ENCODE results near the gene IFNGR1. TPM values are rescaled to one million over a fixed set of nuclear protein-coding genes. Genes with fewer than 3 reads are reported as not detected.

IFNGR1 gene
- total RNA-seq, 1 experiment from 2014 or later = 58.4 TPM

GRCh38 chr6:137203256-137203655 lies 15.9 kb downstream of the IFNGR1 start:
- no peak for DNase-seq (ENCODE audit: unreplicated experiment)
- intact Hi-C loops (cut with micrococcal nuclease) = no loop called here
- POLR2A ChIA-PET = interaction anchor here (1.1 to 1.5 kb wide), 3 partner anchors 13 to 38 kb away, joined by 3 to 8 read pairs (median 7); no protein-coding TSS in a partner anchor
- BruUV-seq (replicated peaks) = no TSS peak
- Mint-ChIP-seq H3K36me3 (ENCODE audit: insufficient read depth, unreplicated experiment) (peaks cover 94% of the 10 kb centered on the region), H3K4me1 (ENCODE audit: insufficient read depth, unreplicated experiment) (peaks cover 13% of the 10 kb centered on the region), H3K9me3 (ENCODE audit: unreplicated experiment) (peaks cover 6% of the 10 kb centered on the region), H3K4me3 (ENCODE audit: unreplicated experiment) (no peak overlapping the region), H3K27me3 (ENCODE audit: insufficient read depth, unreplicated experiment) (no peaks in the 10 kb centered on the region), H3K27ac (ENCODE audit: low read depth, unreplicated experiment) (no peak overlapping the region)
- TF ChIP-seq, protein P1, sequence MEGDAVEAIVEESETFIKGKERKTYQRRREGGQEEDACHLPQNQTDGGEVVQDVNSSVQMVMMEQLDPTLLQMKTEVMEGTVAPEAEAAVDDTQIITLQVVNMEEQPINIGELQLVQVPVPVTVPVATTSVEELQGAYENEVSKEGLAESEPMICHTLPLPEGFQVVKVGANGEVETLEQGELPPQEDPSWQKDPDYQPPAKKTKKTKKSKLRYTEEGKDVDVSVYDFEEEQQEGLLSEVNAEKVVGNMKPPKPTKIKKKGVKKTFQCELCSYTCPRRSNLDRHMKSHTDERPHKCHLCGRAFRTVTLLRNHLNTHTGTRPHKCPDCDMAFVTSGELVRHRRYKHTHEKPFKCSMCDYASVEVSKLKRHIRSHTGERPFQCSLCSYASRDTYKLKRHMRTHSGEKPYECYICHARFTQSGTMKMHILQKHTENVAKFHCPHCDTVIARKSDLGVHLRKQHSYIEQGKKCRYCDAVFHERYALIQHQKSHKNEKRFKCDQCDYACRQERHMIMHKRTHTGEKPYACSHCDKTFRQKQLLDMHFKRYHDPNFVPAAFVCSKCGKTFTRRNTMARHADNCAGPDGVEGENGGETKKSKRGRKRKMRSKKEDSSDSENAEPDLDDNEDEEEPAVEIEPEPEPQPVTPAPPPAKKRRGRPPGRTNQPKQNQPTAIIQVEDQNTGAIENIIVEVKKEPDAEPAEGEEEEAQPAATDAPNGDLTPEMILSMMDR (IDR thresholded peaks at IDR 0.05; ENCODE audit: unreplicated experiment) = no peak
- CTCF ChIA-PET = interaction anchor here (0.5 to 1.0 kb wide), 4 partner anchors 9 to 111 kb away, joined by 3 to 5 read pairs (median 4); no protein-coding TSS in a partner anchor

GRCh38 chr6:137202078-137202477 lies 17.1 kb downstream of the IFNGR1 start:
- ChIA-PET CTCF (interaction anchor here (0.6 to 2.2 kb wide), 3 partner anchors 36 to 107 kb away, joined by 5 to 8 read pairs (median 6); no protein-coding TSS in a partner anchor), POLR2A (no interaction called here)
- no peak for DNase-seq (ENCODE audit: unreplicated experiment)
- Mint-ChIP-seq H3K4me1 (ENCODE audit: insufficient read depth, unreplicated experiment) (peaks cover 7% of the 10 kb centered on the region), H3K4me3 (ENCODE audit: unreplicated experiment) (no peak overlapping the region), H3K27ac (ENCODE audit: low read depth, unreplicated experiment) (no peak overlapping the region), H3K36me3 (ENCODE audit: insufficient read depth, unreplicated experiment) (peaks cover 94% of the 10 kb centered on the region), H3K27me3 (ENCODE audit: insufficient read depth, unreplicated experiment) (no peaks in the 10 kb centered on the region), H3K9me3 (ENCODE audit: unreplicated experiment) (no peaks in the 10 kb centered on the region)
- no TSS peak for BruUV-seq (replicated peaks)
- intact Hi-C loops (cut with micrococcal nuclease) = no loop called here
- TF ChIP-seq, protein P1 (IDR thresholded peaks at IDR 0.05; ENCODE audit: unreplicated experiment) = no peak

DNA sequence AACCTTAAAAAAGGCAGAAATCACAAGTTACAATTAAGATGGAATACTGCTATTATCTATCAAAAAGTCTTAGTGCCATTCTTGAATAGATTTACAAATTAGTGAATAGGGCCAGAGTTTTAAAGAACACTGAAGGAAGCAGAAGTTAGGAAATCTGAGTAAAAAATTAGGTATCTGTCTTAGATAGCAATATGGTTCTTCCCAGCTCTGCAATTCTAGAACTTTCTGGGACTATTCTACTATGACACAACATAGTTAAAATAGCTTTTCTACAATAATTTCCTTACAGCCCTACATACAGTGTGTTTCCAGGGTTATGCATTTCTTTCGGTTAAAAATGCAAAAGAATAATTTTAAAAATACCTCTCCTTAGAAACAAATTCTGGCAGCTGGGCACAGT lies 18.2 kb downstream of the IFNGR1 start:
- intact Hi-C loops (cut with micrococcal nuclease) = no loop called here
- Mint-ChIP-seq H3K4me1 (ENCODE audit: insufficient read depth, unreplicated experiment) (peaks cover 7% of the 10 kb centered on the region), H3K27ac (ENCODE audit: low read depth, unreplicated experiment) (no peak overlapping the region), H3K27me3 (ENCODE audit: insufficient read depth, unreplicated experiment) (no peaks in the 10 kb centered on the region), H3K4me3 (ENCODE audit: unreplicated experiment) (no peak overlapping the region), H3K9me3 (ENCODE audit: unreplicated experiment) (no peaks in the 10 kb centered on the region), H3K36me3 (ENCODE audit: insufficient read depth, unreplicated experiment) (peaks cover 94% of the 10 kb centered on the region)
- CTCF ChIA-PET = interaction anchor here (1.1 to 2.2 kb wide), 4 partner anchors 13 to 106 kb away, joined by 3 to 8 read pairs (median 5); no protein-coding TSS in a partner anchor
- TF ChIP-seq, protein P1 (IDR thresholded peaks at IDR 0.05; ENCODE audit: unreplicated experiment) = no peak
- no peak for DNase-seq (ENCODE audit: unreplicated experiment)
- no TSS peak for BruUV-seq (replicated peaks)
- POLR2A ChIA-PET = interaction anchor here (0.6 kb wide), 1 partner anchor 17 kb away, joined by 3 read pairs; no protein-coding TSS in a partner anchor

GRCh38 chr6:137200288-137200687 lies 18.9 kb downstream of the IFNGR1 start:
- POLR2A ChIA-PET = interaction anchor here (0.6 kb wide), 1 partner anchor 18 kb away, joined by 3 read pairs; no protein-coding TSS in a partner anchor
- intact Hi-C loops (cut with micrococcal nuclease) = no loop called here
- CTCF ChIA-PET = interaction anchor here (2.2 kb wide), 1 partner anchor 34 kb away, joined by 8 read pairs; no protein-coding TSS in a partner anchor
- Mint-ChIP-seq H3K27me3 (ENCODE audit: insufficient read depth, unreplicated experiment) (no peaks in the 10 kb centered on the region), H3K9me3 (ENCODE audit: unreplicated experiment) (no peaks in the 10 kb centered on the region), H3K36me3 (ENCODE audit: insufficient read depth, unreplicated experiment) (peaks cover 91% of the 10 kb centered on the region), H3K27ac (ENCODE audit: low read depth, unreplicated experiment) (no peak overlapping the region), H3K4me1 (ENCODE audit: insufficient read depth, unreplicated experiment) (peaks cover 5% of the 10 kb centered on the region), H3K4me3 (ENCODE audit: unreplicated experiment) (no peak overlapping the region)
- TF ChIP-seq, protein P1 (IDR thresholded peaks at IDR 0.05; ENCODE audit: unreplicated experiment) = no peak
- no TSS peak for BruUV-seq (replicated peaks)
- DNase-seq (ENCODE audit: unreplicated experiment) = no peak
